Myocyte (in vitro differentiated cells): ENCODE results near the gene MYOT. TPM values are rescaled to one million over a fixed set of nuclear protein-coding genes. Genes with fewer than 3 reads are reported as not detected.
A peak's percentile ranks its signal among the peaks of the same experiment; 100 is the strongest.

Source experiments
- DNase-seq: peaks from one replicate; pipeline ENCODE4 v3.0.0-alpha.2; 2012; ENCODE audit warnings: low read depth
- total RNA-seq: library from RNA; depleted of rRNA; stranded (reverse); fragments of >200 nt; gene quantifications from 2 replicates; pipeline ENCODE4 v1.2.3, GENCODE V29; 2014

MYOT gene
- total RNA-seq, 1 donor from 2014 or later: 23.8 TPM

GRCh38 chr5:137901011-137901817 is 33.6 kb downstream of the MYOT start:
- DNase-seq: no peak

GRCh38 chr5:137902408-137903133 is 34.9 kb downstream of the MYOT start:
- no peak for DNase-seq

- DNase-seq: no peak
Measured at GRCh38 chr5:137914758-137915157, 47.1 kb downstream of the MYOT start.

GRCh38 chr5:137916923-137917322 is 49.3 kb downstream of the MYOT start:
- DNase-seq: no peak

GRCh38 chr5:137921931-137922330 is 54.3 kb downstream of the MYOT start:
- peak; percentile 7 for DNase-seq

GRCh38 chr5:137923856-137924255 is 56.2 kb downstream of the MYOT start:
- DNase-seq: no peak

DNA sequence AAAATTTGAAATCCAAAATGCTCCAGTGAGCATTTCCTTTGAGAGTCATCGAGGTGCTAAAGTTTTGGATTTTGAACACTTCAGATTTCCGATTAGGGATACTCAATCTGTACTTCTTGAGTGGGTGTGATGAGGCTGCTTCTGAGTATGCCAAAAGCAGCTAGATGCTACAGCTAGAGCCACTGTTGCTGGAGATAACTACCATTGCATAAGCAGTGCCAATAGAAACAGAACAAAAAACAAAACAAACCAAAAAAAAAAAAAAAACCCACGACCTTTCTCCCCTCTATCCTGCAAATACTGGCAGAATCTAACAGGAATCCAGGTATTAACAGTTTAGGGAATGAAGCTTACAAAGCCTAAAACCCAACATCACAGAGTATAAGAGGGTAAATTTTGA is 65.1 kb downstream of the MYOT start:
- no peak for DNase-seq

DNA sequence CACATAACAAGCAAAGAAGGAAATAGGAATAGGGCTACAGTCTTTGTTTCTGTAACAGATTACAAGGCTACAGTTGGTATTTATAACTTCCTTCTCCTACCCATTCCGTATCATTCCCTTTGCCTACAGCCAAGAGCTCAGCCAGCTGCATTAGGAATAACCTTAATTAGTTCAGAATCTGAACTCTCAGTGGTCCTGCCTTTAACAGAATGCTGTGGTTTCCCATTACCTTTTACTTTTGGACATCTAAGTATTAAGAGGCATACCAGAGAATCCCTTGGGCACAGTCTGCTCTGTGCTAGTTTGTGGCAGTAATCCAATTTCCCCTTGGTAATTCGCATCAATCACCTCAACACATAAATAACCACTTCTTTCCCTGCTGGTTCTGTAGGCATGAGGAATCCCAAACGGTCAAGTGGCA is 65.8 kb downstream of the MYOT start:
- DNase-seq: peak; percentile 22

GRCh38 chr5:137935190-137935589 is 67.5 kb downstream of the MYOT start:
- no peak for DNase-seq

DNA sequence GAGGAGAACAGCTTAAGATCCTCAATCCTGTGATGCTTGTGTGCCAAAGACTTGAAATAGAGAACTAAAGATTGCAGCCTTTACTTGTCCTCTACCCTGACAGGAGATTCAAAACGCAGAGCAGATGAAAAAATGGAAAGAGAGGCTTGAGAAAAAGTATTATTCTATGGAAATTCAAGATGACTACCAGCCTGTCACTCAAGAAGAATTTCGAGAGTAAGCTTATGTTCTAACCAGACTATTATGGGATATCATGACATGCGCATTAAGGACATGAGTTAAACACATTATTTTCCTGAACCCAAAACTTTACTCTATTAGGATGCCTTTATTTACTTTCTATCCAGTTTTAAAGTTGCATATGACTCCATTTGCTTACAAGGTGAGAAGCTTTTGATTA is 68.0 kb downstream of the MYOT start:
- no peak for DNase-seq

Other genes starting within 250 kb of the MYOT start
- gene KLHL3, start 131.8 kb upstream of the MYOT start, total RNA-seq: 1.2 and 1.4 TPM in 2 replicates
- 9.3 and 10.5 TPM in 2 replicates for gene HNRNPA0, start 113.5 kb upstream of the MYOT start, total RNA-seq
- not detected in 2 replicates for gene PKD2L2, start 21.6 kb downstream of the MYOT start, total RNA-seq
- 14.0 and 20.6 TPM in 2 replicates for gene FAM13B, start 165.2 kb downstream of the MYOT start, total RNA-seq
- not detected in 2 replicates for gene WNT8A, start 216.2 kb downstream of the MYOT start, total RNA-seq